NCI-H1048 (cell line): ENCODE results near the gene COL5A1.

Source experiments
- DNase-seq: peaks from one replicate; lab custom pipeline; 2025; lab: John Stamatoyannopoulos, UW

Gene COL5A1

GRCh38 chr9:134744385-134745295, 103.0 kb downstream of the COL5A1 start:
- no peak for DNase-seq

DNA sequence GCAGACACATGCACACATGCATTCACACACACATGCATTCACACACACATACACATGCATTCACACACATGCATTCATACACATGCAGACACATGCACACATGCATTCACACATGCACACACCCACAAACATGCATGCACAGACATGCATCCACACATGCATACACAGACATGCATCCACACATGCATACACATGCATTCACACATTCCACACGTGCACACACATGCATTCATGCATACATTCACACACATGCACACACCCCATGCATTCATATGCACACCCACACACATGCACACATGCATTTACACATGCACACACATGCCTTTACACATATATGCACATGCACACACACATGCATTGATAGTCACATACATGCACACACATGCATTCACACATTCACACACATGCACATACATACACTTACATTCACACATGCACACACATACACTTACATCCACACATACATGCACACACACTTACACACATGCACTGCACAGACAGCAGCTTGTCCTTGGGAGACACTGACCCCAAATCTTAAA, 106.4 kb downstream of the COL5A1 start:
- no peak for DNase-seq

DNA sequence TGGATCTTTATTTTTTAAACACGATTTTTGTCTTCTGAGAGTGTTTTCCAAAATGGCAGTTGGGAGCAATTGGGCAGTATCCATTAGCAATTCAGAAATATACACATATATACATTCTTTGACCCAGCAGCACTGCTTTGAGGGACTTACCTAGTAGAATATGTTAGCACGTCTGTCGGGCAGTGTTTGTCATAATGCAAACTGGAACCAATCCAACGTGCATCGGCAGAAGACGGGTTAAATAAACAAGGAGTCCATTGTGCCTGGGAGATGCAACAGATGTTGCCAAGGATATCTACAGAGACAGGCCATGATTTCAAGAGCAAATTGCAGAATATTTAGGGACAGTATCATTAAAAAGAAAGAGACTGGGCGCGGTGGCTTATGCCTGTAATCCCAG, 107.0 kb downstream of the COL5A1 start:
- DNase-seq, result no peak

- no peak for DNase-seq
Observed at GRCh38 chr9:134750450-134751155, 109.0 kb downstream of the COL5A1 start.

GRCh38 chr9:134751622-134752021, 110.0 kb downstream of the COL5A1 start:
- no peak for DNase-seq

DNA sequence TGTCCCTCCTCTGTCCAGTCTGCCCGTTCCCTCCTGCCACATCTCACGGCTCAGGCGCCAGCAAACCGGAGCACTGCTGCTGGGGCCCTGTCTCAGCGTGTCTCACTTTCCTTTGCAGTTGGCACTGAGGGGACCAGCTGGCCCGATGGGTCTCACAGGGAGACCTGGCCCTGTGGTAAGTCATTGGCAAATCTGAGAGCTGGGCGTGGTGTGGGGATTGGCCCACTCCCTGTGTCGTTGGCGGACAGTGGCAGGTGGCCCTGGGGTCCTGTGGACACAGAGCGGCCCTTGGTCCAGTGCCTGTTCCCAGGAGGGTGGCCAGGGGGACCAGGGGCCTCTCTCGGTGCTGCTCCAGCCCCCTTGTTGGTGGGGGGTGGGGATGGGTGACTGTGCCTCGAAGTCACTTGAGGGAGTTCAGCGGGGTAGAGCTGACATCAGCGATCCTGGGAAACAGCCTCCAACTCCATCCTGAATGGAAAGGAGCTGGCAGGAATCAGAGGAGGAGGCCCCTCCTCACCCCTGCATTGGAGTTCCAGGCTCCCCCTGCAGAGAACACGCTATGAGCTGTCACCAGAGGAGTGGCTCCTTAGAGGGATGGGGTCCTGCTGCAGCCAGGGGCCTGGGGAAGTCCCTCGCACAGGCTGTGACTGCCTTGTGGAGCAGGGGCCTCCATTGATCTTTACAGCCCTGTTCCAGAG, 111.0 kb downstream of the COL5A1 start:
- no peak for DNase-seq

GRCh38 chr9:134753191-134753590, 111.6 kb downstream of the COL5A1 start:
- no peak for DNase-seq

DNA sequence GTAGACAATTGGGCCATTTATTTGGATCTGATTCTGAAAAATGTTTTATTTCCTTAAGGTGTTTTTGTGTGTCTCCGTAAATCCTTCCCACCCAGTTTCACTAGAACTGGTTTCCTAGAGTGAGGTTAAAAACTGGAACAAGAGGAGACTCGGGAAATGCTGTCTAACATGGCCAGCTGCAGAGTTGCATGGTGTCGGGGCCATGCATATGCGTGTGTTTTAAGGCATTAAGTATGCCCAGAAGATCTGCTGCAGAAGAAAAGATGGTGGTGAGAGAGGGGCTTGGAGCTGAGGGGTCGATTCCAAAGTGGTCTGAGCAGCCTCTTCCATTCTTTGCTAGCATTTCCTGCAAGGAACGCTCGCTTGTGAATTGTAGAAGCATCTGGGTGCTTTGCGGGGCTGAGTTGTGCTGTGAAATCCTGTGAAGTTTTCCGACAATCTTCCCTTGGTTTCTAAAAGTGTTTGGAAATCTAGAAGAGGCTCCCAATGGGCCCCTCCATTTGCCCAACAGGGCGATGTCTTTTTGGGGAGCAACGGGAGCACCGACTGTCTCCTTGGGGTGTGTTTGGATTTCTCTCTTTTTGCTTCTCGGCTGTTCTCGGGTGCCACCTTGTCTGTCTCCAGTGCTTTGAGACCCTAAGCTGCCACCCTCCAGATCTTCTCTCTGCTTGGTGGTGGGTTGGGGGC, 113.8 kb downstream of the COL5A1 start:
- DNase-seq, result no peak

DNA sequence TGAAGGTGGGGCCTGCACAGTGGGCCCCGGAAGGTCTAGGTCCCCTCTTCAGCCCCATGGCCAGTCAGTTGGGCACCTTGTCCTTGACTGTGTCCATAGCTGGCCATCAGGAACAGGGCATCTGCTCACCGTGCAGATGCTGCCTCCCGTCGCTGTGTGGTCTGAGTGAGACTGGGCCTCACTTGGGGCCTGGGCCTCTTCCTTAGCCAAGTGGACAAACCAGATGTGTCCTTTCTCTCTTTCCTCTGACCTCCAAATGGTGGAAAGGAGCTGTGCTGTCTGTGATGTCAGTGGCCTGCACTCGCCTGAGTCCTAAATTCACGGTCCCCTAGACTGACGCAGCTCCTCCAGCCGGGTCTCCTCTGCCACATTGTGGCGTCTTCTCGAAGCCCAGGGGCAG, 114.5 kb downstream of the COL5A1 start:
- DNase-seq, result no peak

DNA sequence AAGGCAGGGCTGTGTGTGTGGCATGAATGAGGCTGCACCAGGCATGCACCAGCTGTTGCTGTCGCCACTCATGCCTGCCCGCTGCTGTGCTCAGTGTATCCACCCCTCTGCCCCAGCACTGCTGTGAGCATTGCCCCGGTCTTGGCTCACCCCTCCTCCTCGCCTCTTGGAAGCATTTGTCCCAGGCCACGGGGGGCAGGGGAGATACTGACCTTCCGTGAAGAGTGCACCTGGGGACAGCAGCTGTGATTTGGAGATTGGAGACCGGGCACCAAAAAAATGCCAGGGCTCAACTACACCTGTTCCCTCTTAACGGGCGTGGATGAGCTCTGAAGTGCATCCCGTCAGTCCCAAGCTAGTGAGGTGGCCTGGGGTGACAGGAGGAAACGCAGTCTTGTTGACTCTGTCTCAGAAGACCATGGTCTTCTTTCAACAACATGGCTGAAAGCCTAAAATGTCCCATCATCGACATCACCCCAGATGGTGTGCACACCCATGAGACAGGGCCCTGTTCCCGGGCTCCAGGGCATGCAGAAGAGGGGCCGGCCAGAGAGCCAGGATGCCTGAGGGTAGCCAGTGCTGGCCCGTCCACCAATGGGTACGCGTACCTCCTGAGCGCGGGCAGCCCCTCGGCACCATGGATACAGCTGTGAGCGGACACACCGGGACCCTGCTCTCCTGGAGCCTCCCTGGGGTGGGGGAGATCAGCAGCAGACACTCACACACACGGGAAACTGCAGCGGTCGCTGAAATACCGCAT, 115.8 kb downstream of the COL5A1 start:
- no peak for DNase-seq

GRCh38 chr9:134758949-134759607, 117.5 kb downstream of the COL5A1 start:
- DNase-seq, result no peak

DNA sequence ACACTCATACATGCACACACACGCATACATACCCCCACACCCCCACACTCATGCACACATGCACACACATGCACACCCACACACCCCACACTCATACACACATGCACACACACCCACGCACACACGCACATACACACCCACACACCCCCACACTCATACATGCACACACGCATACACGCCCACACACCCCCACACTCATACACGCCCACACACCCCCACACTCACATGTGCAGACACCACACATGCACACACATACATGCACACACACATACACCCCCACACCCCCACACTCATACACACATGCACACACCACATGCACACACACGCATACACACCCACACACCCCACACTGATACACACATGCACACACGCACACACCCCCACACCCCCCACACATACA, 118.3 kb downstream of the COL5A1 start:
- DNase-seq, result no peak

- no peak for DNase-seq
Observed at GRCh38 chr9:134760750-134761420, 119.3 kb downstream of the COL5A1 start.

DNA sequence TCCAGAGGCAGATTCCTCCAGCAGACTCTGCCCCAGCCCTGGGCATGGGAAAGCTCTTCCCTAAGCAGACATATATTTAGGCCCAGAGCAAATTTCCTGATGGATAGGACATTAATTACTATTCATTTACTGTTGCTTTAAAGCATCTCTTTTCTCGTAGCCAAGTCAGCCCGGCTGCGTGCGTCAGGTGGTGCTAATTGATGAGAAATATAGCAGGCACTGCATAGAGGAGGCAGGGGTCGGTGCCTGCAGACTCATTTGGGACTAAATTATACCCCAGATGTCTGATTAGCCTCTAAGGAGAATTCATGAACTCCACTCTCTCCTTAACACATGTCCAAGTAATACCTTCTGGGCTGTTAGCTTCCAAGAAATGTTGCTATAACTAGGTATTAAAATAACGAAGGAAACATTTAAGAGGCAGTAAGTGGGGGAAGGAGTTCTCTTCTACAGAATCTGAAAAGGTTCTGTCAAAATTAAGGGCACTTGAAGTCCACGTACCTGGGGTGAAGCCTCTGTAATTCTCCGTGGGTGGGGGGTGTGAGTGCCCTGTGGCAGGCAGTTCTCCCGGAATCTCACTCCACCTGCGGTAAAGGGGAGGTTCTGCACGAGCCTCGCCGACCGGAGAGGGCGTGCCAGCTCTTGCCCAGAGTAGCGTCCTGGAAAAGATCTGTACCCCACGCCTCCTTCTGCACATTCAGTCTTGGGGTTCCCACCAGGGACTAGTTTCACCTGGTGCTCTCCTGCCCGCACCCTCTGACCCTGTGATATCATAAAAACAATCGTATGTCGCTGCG, 123.1 kb downstream of the COL5A1 start:
- no peak for DNase-seq

- no peak for DNase-seq
Observed at GRCh38 chr9:134765785-134766184, 124.2 kb downstream of the COL5A1 start.

- no peak for DNase-seq
Observed at GRCh38 chr9:134766587-134766986, 125.0 kb downstream of the COL5A1 start.

DNA sequence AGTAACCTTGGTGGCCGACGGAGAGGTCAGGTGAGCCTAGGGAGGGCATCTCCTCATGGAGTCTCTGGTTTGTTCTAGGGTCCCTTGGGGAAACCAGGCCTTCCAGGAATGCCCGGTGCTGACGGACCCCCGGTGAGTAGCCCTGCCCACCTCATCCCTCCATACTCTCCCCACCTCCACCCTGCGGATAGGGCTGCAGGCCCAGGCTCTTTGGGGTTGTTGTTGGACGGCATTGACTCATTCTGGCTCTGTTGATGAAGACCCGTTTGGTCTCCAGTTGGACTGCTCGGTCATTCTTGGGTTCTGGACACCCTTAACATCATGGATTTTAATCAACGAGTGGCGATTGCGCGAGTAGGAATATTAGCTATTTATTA, 126.7 kb downstream of the COL5A1 start:
- no peak for DNase-seq

- DNase-seq, result no peak
Observed at GRCh38 chr9:134768709-134769351, 127.2 kb downstream of the COL5A1 start.
